ENCODE measurements around the gene ARVCF.

The ARVCF gene

GRCh38 chr22:20029550-20030225 lies 13.1 kb upstream of the ARVCF start:
- no peak for ATAC-seq

- no peak for ATAC-seq
Measured at GRCh38 chr22:20028855-20029549, 12.4 kb upstream of the ARVCF start.

GRCh38 chr22:20027966-20028854 lies 11.6 kb upstream of the ARVCF start:
- no peak for ATAC-seq

- no peak for ATAC-seq
Measured at GRCh38 chr22:20026996-20027601, 10.5 kb upstream of the ARVCF start.

- no peak for ATAC-seq
Measured at GRCh38 chr22:20026204-20026908, 9.7 kb upstream of the ARVCF start.

GRCh38 chr22:20025401-20026203 lies 9.0 kb upstream of the ARVCF start:
- ATAC-seq: no peak

- ATAC-seq: no peak
Measured at GRCh38 chr22:20024650-20025397, 8.2 kb upstream of the ARVCF start.

- no peak for ATAC-seq
Measured at GRCh38 chr22:20024225-20024624, 7.6 kb upstream of the ARVCF start.

GRCh38 chr22:20022978-20023613 lies 6.5 kb upstream of the ARVCF start:
- no peak for ATAC-seq

GRCh38 chr22:20022231-20022977 lies 5.8 kb upstream of the ARVCF start:
- no peak for ATAC-seq

- no peak for ATAC-seq
Measured at GRCh38 chr22:20021196-20022181, 4.9 kb upstream of the ARVCF start.

- peak; percentile 88 to 91 for ATAC-seq
Measured at GRCh38 chr22:20020533-20021195, 4.0 kb upstream of the ARVCF start, which contains the start of gene TANGO2. Gene TANGO2, plus strand, starts transcription at chr22:20021110. Its CDS starts 15,689 bp downstream, at chr22:20036799.

- no peak for ATAC-seq
Measured at GRCh38 chr22:20019661-20020532, 3.3 kb upstream of the ARVCF start.

- ATAC-seq: no peak
Measured at GRCh38 chr22:20018001-20018400, 1.4 kb upstream of the ARVCF start.

- ATAC-seq: no peak
Measured at GRCh38 chr22:20017622-20017958, 967 bp upstream of the ARVCF start.

- no peak for ATAC-seq
Measured at GRCh38 chr22:20015971-20016733, 471 bp downstream of the ARVCF start.
